Psoas muscle (tissue), 8 donors: ENCODE measurements around the gene KRTAP19-4. TPM values are rescaled to one million over a fixed set of nuclear protein-coding genes. Genes with fewer than 3 reads are reported as not detected.
A peak's percentile ranks its signal among the peaks of the same experiment; 100 is the strongest.

Experiments used
- ATAC-seq, 4 donors: fragments of 200-7000 bp; cut with Tn5 transposase; one replicate each; pipeline ENCODE4 v1.9.1; 2020; ENCODE audit warnings: moderate library complexity in 3 of 4, mild to moderate bottlenecking in 2 of 4
- DNase-seq, 2 donors: peaks; one replicate each; pipeline ENCODE4 v3.0.0-alpha.2; 2020
- H3K27ac ChIP-seq: fragments of 200-600 bp; one replicate; pipeline ENCODE4 v1.8.0; 2022
- H3K27me3 ChIP-seq, 3 donors: fragments of 200-600 bp in 1 of 3; one replicate each; pipeline versions ENCODE4 v1.6.1 to v1.8.0; 2013 to 2022; ENCODE audit warnings: low read length in 2 of 3, mild to moderate bottlenecking in 2 of 3, moderate library complexity in 1 of 3; ENCODE audit not compliant: insufficient read depth in 3 of 3
- H3K36me3 ChIP-seq, 2 donors: fragments of 200-600 bp in 1 of 2; one replicate each; pipeline versions ENCODE4 v1.6.1 to v1.8.0; 2013 to 2022; ENCODE audit warnings: low read depth in 1 of 2, mild to moderate bottlenecking in 1 of 2, moderate library complexity in 1 of 2; ENCODE audit not compliant: insufficient read depth in 1 of 2
- H3K4me1 ChIP-seq: fragments of 200-600 bp; one replicate; pipeline ENCODE4 v1.8.0; 2022
- H3K4me3 ChIP-seq: fragments of 200-600 bp; one replicate; pipeline ENCODE4 v1.8.0; 2022; ENCODE audit warnings: mild to moderate bottlenecking
- H3K9me3 ChIP-seq: fragments of 200-600 bp; one replicate; pipeline ENCODE4 v1.8.0; 2022
- CTCF ChIP-seq: fragments of 200-600 bp; IDR thresholded peaks from one replicate; pipeline ENCODE4 v1.8.0; 2022; ENCODE audit warnings: antibody characterized with exemption
- WGBS, 3 donors: extraction: QIAGEN DNeasy Blood & Tissue Kit; methylation state at CpG; one replicate each; pipeline versions ENCODE4 v1.1.6 to v1.1.7; 2013; 5-methylcytosine and 5-hydroxymethylcytosine counted together
- intact Hi-C, 2 donors: fragments of 100-400 bp; cut with DNase I; formaldehyde crosslinking; loops; one replicate each; pipeline versions ENCODE4 v1.11.0 to v1.14.2; 2022
- polyA plus RNA-seq, 3 donors: library from polyadenylated mRNA; stranded (reverse); fragments of 200-250 nt; gene quantifications; one replicate each; pipeline ENCODE4 v1.2.3, GENCODE V29; 2013
- total RNA-seq, 4 donors: library from RNA; stranded (reverse); fragmentation: NEBNext Ultra II Directional in 2 of 4; extraction: Animal tissue kit (Norgen Biotek cat#: 25700) in 2 of 4; gene quantifications; one replicate each; pipeline versions ENCODE4 v1.2.1 to v1.2.4, GENCODE V29; 2021 to 2023
- donor health status: healthy with polysubstance abuse.
- donor health status: DM: no; HTN: no; CAD: no; lungs with moderate emphysema.
- donor health status: Bipolar disorder and iron deficiency.
- donor health status: healthy.
- donor health status: DM: yes; HTN: yes; CAD: no.
- donor health status: DM: no; HTN: no; CAD: no.
- donor health status: DM: no; HTN: no; CAD: no.
- donor health status: DM: yes; HTN: yes; CAD: no.

Gene KRTAP19-4
- total and polyA plus RNA-seq, 7 donors, result not detected

GRCh38 chr21:30502041-30502440 is 5.1 kb upstream of the KRTAP19-4 start, which contains the start of gene KRTAP19-5:
Gene KRTAP19-5, minus strand, starts transcription at chr21:30502141. Its CDS starts 51 bp downstream, at chr21:30502090.
- Histone ChIP-seq H3K4me1 (no peaks in the 10 kb centered on the region), H3K27ac (no peak within 1 kb of the TSS), H3K4me3 (no peak within 1 kb of the TSS), H3K9me3 (no peaks in the 10 kb centered on the region), H3K36me3 (no peaks in the 10 kb centered on the region), H3K27me3 (no peaks in the 10 kb centered on the region)
- no peak for DNase-seq
- intact Hi-C loops, result no loop called here
- no peak for ATAC-seq
- WGBS, 3 donors, result 81 to 92% (median 86%) methylated on average over 6 of the region's 6 CpGs
- TF ChIP-seq CTCF, result no peak

- ATAC-seq, result peak in 1 of 4 donors; percentile 63
- H3K27me3 ChIP-seq, result no peaks in the 10 kb centered on the region
- WGBS, 3 donors, result 65 to 72% (median 69%) methylated on average over 2 of the region's 2 CpGs
- no peak within 1 kb of the TSS for H3K4me3 ChIP-seq
- peaks cover 3% of the 10 kb centered on the region for H3K9me3 ChIP-seq
- intact Hi-C loops, result no loop called here
- H3K36me3 ChIP-seq, result no peaks in the 10 kb centered on the region
- H3K4me1 ChIP-seq, result no peaks in the 10 kb centered on the region
- no peak for DNase-seq
- no peak within 1 kb of the TSS for H3K27ac ChIP-seq
- no peak for TF ChIP-seq CTCF
These were observed 5.0 kb downstream of the KRTAP19-4 start, which contains the start of gene KRTAP19-3 for GRCh38 chr21:30491963-30492428. Gene KRTAP19-3, minus strand, starts transcription at chr21:30492013. Its CDS starts 56 bp downstream, at chr21:30491957.

- DNase-seq, result no peak
- intact Hi-C loops, result no loop called here
- 82 to 91% (median 90%) methylated on average over 2 of the region's 2 CpGs for WGBS, 3 donors
- Histone ChIP-seq H3K27me3 (peaks cover 0 to 1% (median 0%) of the 10 kb centered on the region in 3 donors), H3K9me3 (peaks cover 3% of the 10 kb centered on the region), H3K36me3 (no peaks in the 10 kb centered on the region), H3K4me1 (no peaks in the 10 kb centered on the region), H3K4me3 (no peak within 1 kb of the TSS), H3K27ac (no peak within 1 kb of the TSS)
- TF ChIP-seq CTCF, result no peak
- no peak for ATAC-seq
These were observed 9.6 kb downstream of the KRTAP19-4 start, which contains the start of gene KRTAP19-2 for GRCh38 chr21:30487336-30487735. Gene KRTAP19-2, minus strand, starts transcription at chr21:30487436. Its CDS starts 88 bp downstream, at chr21:30487348.

- Histone ChIP-seq H3K4me1 (no peaks in the 10 kb centered on the region), H3K4me3 (no peak overlapping the region), H3K27me3 (peaks cover 0 to 1% (median 0%) of the 10 kb centered on the region in 3 donors), H3K27ac (no peak overlapping the region), H3K36me3 (no peaks in the 10 kb centered on the region), H3K9me3 (peaks cover under 1% of the 10 kb centered on the region)
- WGBS, 3 donors, result 55 to 68% (median 57%) methylated on average over 2 of the region's 2 CpGs
- DNase-seq, result no peak
- intact Hi-C loops, result no loop called here
- no peak for ATAC-seq
- no peak for TF ChIP-seq CTCF
These were observed 10.8 kb downstream of the KRTAP19-4 start for GRCh38 chr21:30486180-30486579.

- Histone ChIP-seq H3K4me1 (no peaks in the 10 kb centered on the region), H3K27ac (no peak overlapping the region), H3K27me3 (peaks cover 0 to 1% (median 0%) of the 10 kb centered on the region in 3 donors), H3K36me3 (no peaks in the 10 kb centered on the region), H3K4me3 (no peak overlapping the region), H3K9me3 (no peaks in the 10 kb centered on the region)
- 59 to 64% (median 62%) methylated on average over 2 of the region's 2 CpGs for WGBS, 3 donors
- no peak for TF ChIP-seq CTCF
- DNase-seq, result no peak
- intact Hi-C loops, result no loop called here
- ATAC-seq, result peak in 3 of 4 donors; percentile 43 to 85 (median 80)
These were observed 14.8 kb downstream of the KRTAP19-4 start for GRCh38 chr21:30482130-30482529.
